H1 (cell line): Measurements from ENCODE around the gene USP17L13. TPM values are rescaled to one million over a fixed set of nuclear protein-coding genes. Genes with fewer than 3 reads are reported as not detected.
"Not testable (repeated sequence)": the region's sequence is repeated elsewhere in the genome, so short reads cannot be mapped to it uniquely, and the experiment has no call there.

ENCODE experiments used
- CTCF ChIA-PET: fragments of 300-600 bp; sonication (Branson Sonifier 250); formaldehyde crosslinking; loops from one replicate; lab custom pipeline; 2021; ENCODE audit not compliant: partially characterized antibody; lab: Charles Lee
- POLR2A ChIA-PET: fragments of 300-600 bp; sonication (Branson Sonifier 250); formaldehyde crosslinking; loops from one replicate; lab custom pipeline; 2021; ENCODE audit warnings: inconsistent platforms; ENCODE audit not compliant: partially characterized antibody; lab: Charles Lee
- DNase-seq, 2 experiments: peaks; one replicate each; pipeline versions ENCODE4 v3.0.0 to v3.0.0-alpha.2; 2010 to 2022; ENCODE audit warnings: low spot score in 2 of 2, low read depth in 1 of 2, mixed read lengths in 1 of 2
- FAIRE-seq: peaks from 2 replicates; lab custom pipeline; 2011; peaks lifted over from hg19 to GRCh38; lab: Jason Lieb, UNC
- H2AFZ ChIP-seq: 2 replicates; pipeline ENCODE4 v1.8.1; 2012; ENCODE audit warnings: low read length, inconsistent platforms
- H2AK5ac ChIP-seq: 2 replicates; pipeline ENCODE4 v1.6.1; 2013; ENCODE audit warnings: low read depth, low read length
- H2BK120ac ChIP-seq: replicated peaks from 2 replicates; pipeline ENCODE3; 2013; ENCODE audit warnings: low read depth, low read length, inconsistent platforms
- H2BK12ac ChIP-seq: 2 replicates; pipeline ENCODE4 v1.6.1; 2013; ENCODE audit warnings: low read depth, low read length
- H2BK15ac ChIP-seq: 2 replicates; pipeline ENCODE4 v1.6.1; 2013; ENCODE audit warnings: low read length
- H2BK20ac ChIP-seq: 2 replicates; pipeline ENCODE4 v1.6.1; 2013; ENCODE audit warnings: low read length
- H2BK5ac ChIP-seq: 2 replicates; pipeline ENCODE4 v1.6.1; 2013; ENCODE audit warnings: low read depth, low read length
- H3K14ac ChIP-seq: 2 replicates; pipeline ENCODE4 v1.6.1; 2013; ENCODE audit warnings: inconsistent platforms; ENCODE audit not compliant: insufficient read length
- H3K18ac ChIP-seq: 2 replicates; pipeline ENCODE4 v1.6.1; 2013; ENCODE audit warnings: low read length; ENCODE audit errors: extremely low read depth
- H3K23ac ChIP-seq: 2 replicates; pipeline ENCODE4 v1.6.1; 2013; ENCODE audit warnings: inconsistent platforms; ENCODE audit not compliant: insufficient read length
- H3K23me2 ChIP-seq: 2 replicates; pipeline ENCODE4 v1.6.1; 2013; ENCODE audit warnings: low read depth, low read length
- H3K27ac ChIP-seq: 2 replicates; pipeline ENCODE4 v1.6.1; 2011; ENCODE audit warnings: low read depth, low read length, inconsistent platforms
- H3K27me3 ChIP-seq, 4 experiments: replicated peaks in 1 of 4; 1 replicate in 1 of 4; 2 replicates in 3 of 4; pipeline versions ENCODE4 v1.6.1 to v1.8.1; 2011 to 2013; ENCODE audit warnings: low read length in 3 of 4, mild to moderate bottlenecking in 3 of 4, inconsistent platforms in 2 of 4, mixed read lengths in 2 of 4, moderate library complexity in 1 of 4; ENCODE audit not compliant: control insufficient read depth in 3 of 4, insufficient read depth in 3 of 4; ENCODE audit errors: extremely low read depth in 1 of 4
- H3K36me3 ChIP-seq, 4 experiments: 2 replicates each; pipeline versions ENCODE4 v1.6.1 to v1.8.1; 2011 to 2013; ENCODE audit warnings: mild to moderate bottlenecking in 4 of 4, low read length in 3 of 4, moderate library complexity in 2 of 4, control low read depth in 1 of 4, inconsistent platforms in 1 of 4; ENCODE audit not compliant: insufficient read depth in 4 of 4, control insufficient read depth in 2 of 4
- H3K4ac ChIP-seq: replicated peaks from 2 replicates; pipeline ENCODE3; 2013; ENCODE audit warnings: low read length, low read depth, mixed read lengths, inconsistent platforms; ENCODE audit not compliant: insufficient read length
- H3K4me1 ChIP-seq, 4 experiments: replicated peaks in 1 of 4; 1 replicate in 1 of 4; 2 replicates in 3 of 4; pipeline versions ENCODE4 v1.6.1 to v1.8.1; 2011 to 2013; ENCODE audit warnings: low read length in 3 of 4, inconsistent platforms in 2 of 4, mixed read lengths in 1 of 4; ENCODE audit not compliant: insufficient read depth in 4 of 4, control insufficient read depth in 3 of 4
- H3K4me2 ChIP-seq, 2 experiments: 2 replicates each; pipeline versions ENCODE4 v1.6.1 to v1.8.1; 2011 to 2013; ENCODE audit warnings: low read depth in 2 of 2, low read length in 2 of 2, control low read depth in 1 of 2, inconsistent platforms in 1 of 2, mild to moderate bottlenecking in 1 of 2; ENCODE audit not compliant: insufficient read depth in 1 of 2
- H3K4me3 ChIP-seq, 4 experiments: fragments of 200-600, 300-600 bp in 1 of 4; sonication (generic), shearing (Covaris generic), sonication (Bioruptor Twin) in 1 of 4; 2 replicates each; pipeline versions ENCODE4 v1.5.1 to v1.8.1; 2011 to 2016; ENCODE audit warnings: low read length in 4 of 4, low read depth in 3 of 4, control low read depth in 2 of 4, inconsistent platforms in 2 of 4, mild to moderate bottlenecking in 2 of 4, mixed read lengths in 1 of 4, moderate library complexity in 1 of 4; ENCODE audit not compliant: insufficient read depth in 2 of 4; ENCODE audit errors: extremely low read depth in 1 of 4
- H3K56ac ChIP-seq: replicated peaks from 2 replicates; pipeline ENCODE3; 2013; ENCODE audit warnings: low read depth, mild to moderate bottlenecking, mixed read lengths, low read length, inconsistent platforms; ENCODE audit not compliant: insufficient read length
- H3K79me1 ChIP-seq: 2 replicates; pipeline ENCODE4 v1.6.1; 2013; ENCODE audit warnings: low read depth, low read length, control low read depth
- H3K79me2 ChIP-seq, 2 experiments: 2 replicates each; pipeline versions ENCODE4 v1.6.1 to v1.8.1; 2012 to 2013; ENCODE audit warnings: low read length in 2 of 2, mild to moderate bottlenecking in 2 of 2, inconsistent platforms in 1 of 2; ENCODE audit not compliant: insufficient read depth in 2 of 2, control insufficient read depth in 1 of 2
- H3K9ac ChIP-seq, 4 experiments: replicated peaks in 1 of 4; 1 replicate in 1 of 4; 2 replicates in 3 of 4; pipeline versions ENCODE4 v1.6.1 to v1.8.1; 2011 to 2013; ENCODE audit warnings: low read depth in 3 of 4, low read length in 3 of 4, control low read depth in 2 of 4, mild to moderate bottlenecking in 2 of 4, moderate library complexity in 2 of 4, inconsistent platforms in 1 of 4; ENCODE audit errors: extremely low read depth in 1 of 4
- H3K9me3 ChIP-seq, 2 experiments: 2 replicates each; pipeline versions ENCODE4 v1.6.1 to v1.8.1; 2012 to 2013; ENCODE audit warnings: mild to moderate bottlenecking in 2 of 2, moderate library complexity in 2 of 2, control low read depth in 1 of 2, inconsistent platforms in 1 of 2, low read depth in 1 of 2, low read length in 1 of 2, mixed read lengths in 1 of 2; ENCODE audit not compliant: insufficient read depth in 2 of 2
- H4K20me1 ChIP-seq, 2 experiments: replicated peaks in 1 of 2; 2 replicates each; pipeline versions ENCODE3 to v1.8.1; 2011 to 2013; ENCODE audit warnings: inconsistent platforms in 2 of 2, low read length in 2 of 2, mild to moderate bottlenecking in 1 of 2; ENCODE audit not compliant: insufficient read depth in 2 of 2, control insufficient read depth in 1 of 2
- H4K5ac ChIP-seq: 2 replicates; pipeline ENCODE4 v1.6.1; 2013; ENCODE audit warnings: low read length, low read depth, mixed read lengths, inconsistent platforms; ENCODE audit not compliant: insufficient read length
- H4K8ac ChIP-seq: 2 replicates; pipeline ENCODE4 v1.8.0; 2013; ENCODE audit warnings: mild to moderate bottlenecking, moderate library complexity, low read length, inconsistent platforms; ENCODE audit not compliant: insufficient read depth; ENCODE audit errors: extremely low read depth
- H4K91ac ChIP-seq: replicated peaks from 2 replicates; pipeline ENCODE3; 2013; ENCODE audit warnings: low read length, mixed read lengths, inconsistent platforms; ENCODE audit not compliant: insufficient read length
- WGBS, 2 experiments: shearing (Covaris generic) in 1 of 2; methylation state at CpG; one replicate each; pipeline versions ENCODE4 v1.1.6 to v1.1.7; 2013 to 2015; ENCODE audit warnings: low lambda C conversion rate in 2 of 2, mixed read lengths in 2 of 2, inconsistent platforms in 1 of 2, low coverage in 1 of 2, missing lambda C conversion rate in 1 of 2; ENCODE audit not compliant: insufficient replicate concordance in 2 of 2, insufficient coverage in 1 of 2, insufficient read length in 1 of 2; ENCODE audit errors: extremely low coverage in 1 of 2, missing lambda C conversion rate in 1 of 2; 5-methylcytosine and 5-hydroxymethylcytosine counted together
- polyA plus RNA-seq, 7 experiments: library from polyadenylated mRNA; depleted of rRNA in 3 of 7; stranded (reverse) in 5 of 7; unstranded in 2 of 7; fragments of >200 nt in 5 of 7; fragments of 200-250 nt in 2 of 7; gene quantifications; 1 replicate in 5 of 7; 2 replicates in 1 of 7; 4 replicates in 1 of 7; pipeline versions ENCODE4 v1.2.1 to v1.2.3, GENCODE V29; 2011 to 2013; ENCODE audit warnings: missing spikeins in 2 of 7, mixed read lengths in 2 of 7
- total RNA-seq: library from RNA; stranded (reverse); fragmentation: NEBNext Ultra II Directional; extraction: Animal tissue kit (Norgen Biotek cat#: 25700); gene quantifications from 2 replicates; pipeline ENCODE4 v1.2.1, GENCODE V29; 2021

USP17L13 gene
- total and polyA plus RNA-seq, 2 of the 8 experiments (the other 6 are each of a cell fraction or from before 2014, with no cell fraction given) = not detected

- H3K36me3 ChIP-seq, H3K4me1 ChIP-seq, H3K9ac ChIP-seq, H2AK5ac ChIP-seq, H3K9me3 ChIP-seq, H2AFZ ChIP-seq, H4K8ac ChIP-seq, H3K14ac ChIP-seq, H2BK120ac ChIP-seq, DNase-seq, H4K91ac ChIP-seq, H4K20me1 ChIP-seq, FAIRE-seq, H3K27me3 ChIP-seq, H2BK15ac ChIP-seq, POLR2A ChIA-PET, H3K4me3 ChIP-seq, H3K23me2 ChIP-seq, H3K56ac ChIP-seq, H3K23ac ChIP-seq, CTCF ChIA-PET, H3K4ac ChIP-seq, H2BK5ac ChIP-seq, H3K18ac ChIP-seq, H4K5ac ChIP-seq, H3K4me2 ChIP-seq, H3K27ac ChIP-seq, H2BK20ac ChIP-seq, H3K79me1 ChIP-seq, H3K79me2 ChIP-seq, H2BK12ac ChIP-seq: not testable (repeated sequence)
- 84% methylated on average over 10 of the region's 13 CpGs; no CpG with 5 or more reads in 1 of the 2 experiments for WGBS, 2 experiments
These were observed 14.3 kb upstream of the USP17L13 start, which contains the start of gene USP17L10 for GRCh38 chr4:9210357-9210756. TSS of gene USP17L10 (plus strand) at chr4:9210657. CDS start at chr4:9210657, 0 bp downstream.

- H3K18ac ChIP-seq, H3K4me1 ChIP-seq, H2BK12ac ChIP-seq, H3K4me3 ChIP-seq, H2BK120ac ChIP-seq, H2BK5ac ChIP-seq, H4K8ac ChIP-seq, H3K27me3 ChIP-seq, H4K91ac ChIP-seq, H3K4me2 ChIP-seq, H3K14ac ChIP-seq, H3K9me3 ChIP-seq, H4K20me1 ChIP-seq, CTCF ChIA-PET, H3K79me1 ChIP-seq, H2BK20ac ChIP-seq, H3K9ac ChIP-seq, H4K5ac ChIP-seq, POLR2A ChIA-PET, H3K23me2 ChIP-seq, H2AK5ac ChIP-seq, FAIRE-seq, H3K56ac ChIP-seq, H2BK15ac ChIP-seq, H3K27ac ChIP-seq, H3K36me3 ChIP-seq, H2AFZ ChIP-seq, DNase-seq, H3K79me2 ChIP-seq, H3K4ac ChIP-seq, H3K23ac ChIP-seq: not testable (repeated sequence)
- 73% methylated on average over 9 of the region's 14 CpGs; no CpG with 5 or more reads in 1 of the 2 experiments for WGBS, 2 experiments
These were observed 10.0 kb upstream of the USP17L13 start for GRCh38 chr4:9214701-9215100.
